HepG2 (cell line): Measurements from ENCODE around the gene STAT6. TPM values are rescaled to one million over a fixed set of nuclear protein-coding genes. Genes with fewer than 3 reads are reported as not detected.

Experiments used
- ASH2L ChIP-seq: fragments of 300-600, 200-600 bp; sonication (generic); IDR thresholded peaks from 2 replicates; pipeline ENCODE4 v1.7.0; 2017; ENCODE audit warnings: low read depth, mild to moderate bottlenecking, moderate library complexity, mixed read lengths, low read length; ENCODE audit not compliant: insufficient read length
- ATF3 ChIP-seq: sonication (generic); formaldehyde crosslinking; IDR thresholded peaks from 2 replicates; pipeline ENCODE4 v1.4.0; 2020; ENCODE audit warnings: missing genetic modification reagents
- BRCA1 ChIP-seq: sonication (generic); formaldehyde crosslinking; IDR thresholded peaks from 2 replicates; pipeline ENCODE4 v1.4.0; 2020; ENCODE audit warnings: missing genetic modification reagents
- BRD4 ChIP-seq: sonication (generic); formaldehyde crosslinking; IDR thresholded peaks from 2 replicates; pipeline ENCODE4 v1.4.0; 2020; ENCODE audit warnings: missing genetic modification reagents
- ISL2 ChIP-seq: sonication (generic); formaldehyde crosslinking; IDR thresholded peaks from 2 replicates; pipeline ENCODE4 v1.5.0; 2020; ENCODE audit warnings: missing genetic modification reagents
- LCORL ChIP-seq, 2 experiments: fragments of 450-650 bp in 1 of 2; sonication (generic) in 1 of 2; formaldehyde crosslinking in 1 of 2; IDR thresholded peaks; 2 replicates each; pipeline versions ENCODE4 v1.5.0 to v1.6.1; 2017 to 2020; ENCODE audit warnings: antibody characterized with exemption in 1 of 2, missing genetic modification reagents in 1 of 2
- MTA1 ChIP-seq: sonication (generic); formaldehyde crosslinking; IDR thresholded peaks from 2 replicates; pipeline ENCODE4 v1.4.0; 2020; ENCODE audit warnings: missing genetic modification reagents, mild to moderate bottlenecking, borderline replicate concordance
- PITX1 ChIP-seq: sonication (generic); formaldehyde crosslinking; IDR thresholded peaks from 2 replicates; pipeline ENCODE4 v1.5.1; 2020; ENCODE audit warnings: mild to moderate bottlenecking, missing genetic modification reagents
- RBM22 ChIP-seq: fragments of 200-400 bp; formaldehyde crosslinking; optimal IDR thresholded peaks from 2 replicates; pipeline ENCODE3; 2017; ENCODE audit warnings: mild to moderate bottlenecking, low read length, moderate library complexity
- RXRA ChIP-seq: sonication (generic); formaldehyde crosslinking; IDR thresholded peaks from 2 replicates; pipeline ENCODE4 v1.5.1; 2020; ENCODE audit warnings: missing genetic modification reagents
- SIX1 ChIP-seq: sonication (generic); formaldehyde crosslinking; IDR thresholded peaks from 2 replicates; pipeline ENCODE4 v1.4.0; 2020; ENCODE audit warnings: missing genetic modification reagents, borderline replicate concordance
- SMAD3 ChIP-seq: sonication (generic); formaldehyde crosslinking; IDR thresholded peaks from 2 replicates; pipeline ENCODE4 v1.4.0; 2020; ENCODE audit warnings: missing genetic modification reagents
- THAP9 ChIP-seq: sonication (generic); formaldehyde crosslinking; IDR thresholded peaks from 2 replicates; pipeline ENCODE4; 2020; ENCODE audit warnings: missing genetic modification reagents, mild to moderate bottlenecking, borderline replicate concordance
- YEATS2 ChIP-seq: sonication (generic); formaldehyde crosslinking; IDR thresholded peaks from 2 replicates; pipeline ENCODE4 v1.4.0; 2020; ENCODE audit warnings: missing genetic modification reagents, borderline replicate concordance
- ZBTB33 ChIP-seq: sonication (generic); formaldehyde crosslinking; IDR thresholded peaks from 2 replicates; pipeline ENCODE4 v1.4.0; 2020; ENCODE audit warnings: missing genetic modification reagents
- ZNF556 ChIP-seq: sonication (generic); formaldehyde crosslinking; IDR thresholded peaks from 2 replicates; pipeline ENCODE4 v1.4.0; 2020; ENCODE audit warnings: mild to moderate bottlenecking, missing genetic modification reagents, borderline replicate concordance
- ZNF580 ChIP-seq: IDR thresholded peaks from 2 replicates; pipeline ENCODE4 v1.6.1; 2016; ENCODE audit warnings: low read depth, borderline replicate concordance
- ZNF703 ChIP-seq: sonication (generic); formaldehyde crosslinking; IDR thresholded peaks from 2 replicates; pipeline ENCODE4 v1.5.1; 2020; ENCODE audit warnings: missing genetic modification reagents, mild to moderate bottlenecking, moderate library complexity, borderline replicate concordance
- ZNF713 ChIP-seq: sonication (generic); formaldehyde crosslinking; IDR thresholded peaks from 2 replicates; pipeline ENCODE4 v1.4.0; 2020; ENCODE audit warnings: mild to moderate bottlenecking, missing genetic modification reagents
- ZNF816 ChIP-seq: sonication (generic); formaldehyde crosslinking; IDR thresholded peaks from 2 replicates; pipeline ENCODE4 v1.8.0; 2022; ENCODE audit warnings: missing genetic modification reagents, mild to moderate bottlenecking, borderline replicate concordance
- polyA plus RNA-seq, 8 experiments: library from polyadenylated mRNA; depleted of rRNA in 3 of 8; stranded (reverse) in 7 of 8; unstranded in 1 of 8; fragments of >200 nt; fragmentation: Illumina TruSeq in 4 of 8; extraction: Trizol in 4 of 8; gene quantifications; 2 replicates each; pipeline versions ENCODE4 v1.2.1 to v1.2.3, GENCODE V29; 2011 to 2016; ENCODE audit warnings: low read depth in 4 of 8, missing spikeins in 1 of 8, mixed read lengths in 1 of 8; ENCODE audit not compliant: insufficient read depth in 1 of 8
- total RNA-seq, 5 experiments: library from RNA; depleted of rRNA; stranded (reverse); fragments of >200 nt; fragmentation: Illumina TruSeq; extraction: Trizol; gene quantifications; 2 replicates each; pipeline ENCODE4 v1.2.3, GENCODE V29; 2016; ENCODE audit warnings: low read depth in 1 of 5

The STAT6 gene
- total and polyA plus RNA-seq, 2 of the 13 experiments (the other 11 are each of a cell fraction or from before 2014, with no cell fraction given) = 28.0 to 62.2 TPM

GRCh38 chr12:57088354-57089270 lies 22.6 kb downstream of the STAT6 start, which contains the start of gene NAB2 (continued):
- TF ChIP-seq RXRA (CRISPR knock-in tag) = peak; percentile 68
- peak; percentile 12; the same call in 1 of the 2 replicates for TF ChIP-seq ZBTB33 (CRISPR knock-in tag)
- TF ChIP-seq BRD4 (CRISPR knock-in tag) = no peak; the same call in 1 of the 2 replicates
- TF ChIP-seq ASH2L = peak; percentile 64
- TF ChIP-seq RBM22 = no peak
- no peak for TF ChIP-seq ZNF556 (CRISPR knock-in tag)
- peak; percentile 77; the same call in 1 of the 2 replicates for TF ChIP-seq MTA1 (CRISPR knock-in tag)
- TF ChIP-seq YEATS2 (CRISPR knock-in tag) = 0 out of 2 replicates have a peak, but pooled peaks have one; percentile 35
- peak; percentile 33; the same call in 1 of the 2 replicates for TF ChIP-seq SIX1
- TF ChIP-seq SMAD3 (CRISPR knock-in tag) = peak; percentile 43; the same call in 1 of the 2 replicates
- TF ChIP-seq THAP9 (CRISPR knock-in tag) = peak; percentile 51; the same call in 1 of the 2 replicates
- TF ChIP-seq ZNF816 = no peak
- TF ChIP-seq LCORL (IDR thresholded peaks at IDR 0.05) = no peak
- TF ChIP-seq LCORL (CRISPR knock-in tag; IDR thresholded peaks at IDR 0.05) = peak; percentile 77; the same call in 1 of the 2 replicates
- TF ChIP-seq ZNF713 (CRISPR knock-in tag) = no peak
- 0 out of 2 replicates have a peak, but pooled peaks have one; percentile 45 for TF ChIP-seq BRCA1 (CRISPR knock-in tag)
- TF ChIP-seq ZNF703 (CRISPR knock-in tag) = peak; percentile 78; the same call in 1 of the 2 replicates
- peak; percentile 71 for TF ChIP-seq ATF3 (CRISPR knock-in tag)
- TF ChIP-seq PITX1 = peak; percentile 29; the same call in 1 of the 2 replicates
- TF ChIP-seq ZNF580 (CRISPR knock-in tag) = no peak
- TF ChIP-seq ISL2 (CRISPR knock-in tag) = peak; percentile 71; the same call in 1 of the 2 replicates
